Smooth muscle cell (in vitro differentiated cells): ENCODE results near the gene CTSL. TPM values are rescaled to one million over a fixed set of nuclear protein-coding genes. Genes with fewer than 3 reads are reported as not detected.
"Not testable (repeated sequence)": the region's sequence is repeated elsewhere in the genome, so short reads cannot be mapped to it uniquely, and the experiment has no call there.

Experiments used
- DNase-seq: peaks from one replicate; lab custom pipeline; 2025; ENCODE audit not compliant: unreplicated experiment; lab: John Stamatoyannopoulos, UW
- H2AFZ ChIP-seq: fragments of 200-600 bp; sonication (generic); 2 replicates; pipeline ENCODE4 v1.6.0; 2016; ENCODE audit warnings: antibody characterized with exemption, low read depth, mild to moderate bottlenecking
- H3F3A ChIP-seq: fragments of 200-600 bp; sonication (generic); 2 replicates; pipeline ENCODE4 v1.6.0; 2017; ENCODE audit warnings: antibody characterized with exemption, low read depth
- H3K27ac ChIP-seq: fragments of 200-600 bp; sonication (generic); 2 replicates; pipeline ENCODE4 v1.5.1; 2016; ENCODE audit warnings: low read depth, mild to moderate bottlenecking
- H3K27me3 ChIP-seq: fragments of 200-600 bp; sonication (generic); 2 replicates; pipeline ENCODE4 v1.6.1; 2016; ENCODE audit warnings: low read depth, mild to moderate bottlenecking
- H3K36me3 ChIP-seq: fragments of 200-600 bp; sonication (generic); 2 replicates; pipeline ENCODE4 v1.5.1; 2016; ENCODE audit warnings: low read depth
- H3K4me1 ChIP-seq: fragments of 200-600 bp; sonication (generic); 2 replicates; pipeline ENCODE4 v1.5.1; 2016; ENCODE audit warnings: low read depth
- H3K4me2 ChIP-seq: fragments of 200-600 bp; sonication (generic); 2 replicates; pipeline ENCODE4 v1.6.0; 2016; ENCODE audit warnings: mild to moderate bottlenecking
- H3K4me3 ChIP-seq: fragments of 200-600 bp; sonication (generic); 2 replicates; pipeline ENCODE4 v1.5.1; 2016; ENCODE audit warnings: mild to moderate bottlenecking
- H3K79me2 ChIP-seq: fragments of 200-600 bp; sonication (generic); 2 replicates; pipeline ENCODE4 v1.6.0; 2016; ENCODE audit warnings: low read depth, mild to moderate bottlenecking
- H3K9ac ChIP-seq: fragments of 200-600 bp; sonication (generic); 2 replicates; pipeline ENCODE4 v1.6.0; 2016; ENCODE audit warnings: low read depth
- H3K9me3 ChIP-seq: fragments of 200-600 bp; sonication (generic); replicated peaks from 2 replicates; pipeline ENCODE4 v1.5.1; 2016; ENCODE audit warnings: low read depth
- H4K20me1 ChIP-seq: fragments of 200-600 bp; sonication (generic); 2 replicates; pipeline ENCODE4 v1.6.0; 2016; ENCODE audit warnings: low read depth
- WGBS: methylation state at CpG from one replicate; pipeline ENCODE4 v1.1.7; 2016; ENCODE audit warnings: low lambda C conversion rate; 5-methylcytosine and 5-hydroxymethylcytosine counted together
- polyA plus RNA-seq: library from polyadenylated mRNA; unstranded; fragments of >200 nt; fragmentation: Nextera tagmentation; extraction: Ambion mirVana; gene quantifications from 2 replicates; pipeline ENCODE4 v1.2.1, GENCODE V29; 2016
- total RNA-seq: library from RNA; depleted of rRNA; stranded (reverse); fragments of >200 nt; gene quantifications from 2 replicates; pipeline ENCODE4 v1.2.3, GENCODE V29; 2014
- TF ChIP-seq, protein P1 (sequence below): fragments of 200-600 bp; sonication (generic); IDR thresholded peaks from 2 replicates; pipeline ENCODE4 v1.5.1; 2017; ENCODE audit warnings: borderline replicate concordance, mild to moderate bottlenecking, antibody characterized with exemption; ENCODE audit not compliant: insufficient read depth, poor library complexity, severe bottlenecking

Gene CTSL
- total and polyA plus RNA-seq, 2 experiments from 2014 or later, result 144 to 174 TPM

DNA sequence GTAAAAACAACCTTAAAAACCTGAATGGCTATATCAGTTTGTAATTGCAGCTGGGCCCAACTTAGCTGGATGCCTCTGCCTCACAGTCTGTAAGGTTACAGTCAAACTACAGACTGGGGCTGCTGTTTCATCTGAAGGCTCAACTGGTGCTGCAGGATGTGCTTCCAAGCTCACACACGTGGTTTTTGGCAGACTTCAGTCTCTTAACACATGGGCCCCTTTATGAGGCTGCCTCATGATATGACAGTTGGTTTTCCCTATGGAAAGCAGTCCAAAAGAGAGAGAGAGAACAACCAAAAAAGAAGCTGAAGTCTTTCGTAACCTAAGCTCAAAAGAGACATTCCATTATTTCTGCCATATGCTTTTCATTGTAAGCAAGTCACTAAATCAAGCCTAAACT, 27.4 kb downstream of the CTSL start:
- no peaks in the 10 kb centered on the region for H4K20me1 ChIP-seq
- no peak overlapping the region for H3K4me3 ChIP-seq
- no peak overlapping the region for H3K4me2 ChIP-seq
- H3K4me1 ChIP-seq, result no peaks in the 10 kb centered on the region
- H3F3A ChIP-seq, result no peaks in the 10 kb centered on the region
- TF ChIP-seq, protein P1, sequence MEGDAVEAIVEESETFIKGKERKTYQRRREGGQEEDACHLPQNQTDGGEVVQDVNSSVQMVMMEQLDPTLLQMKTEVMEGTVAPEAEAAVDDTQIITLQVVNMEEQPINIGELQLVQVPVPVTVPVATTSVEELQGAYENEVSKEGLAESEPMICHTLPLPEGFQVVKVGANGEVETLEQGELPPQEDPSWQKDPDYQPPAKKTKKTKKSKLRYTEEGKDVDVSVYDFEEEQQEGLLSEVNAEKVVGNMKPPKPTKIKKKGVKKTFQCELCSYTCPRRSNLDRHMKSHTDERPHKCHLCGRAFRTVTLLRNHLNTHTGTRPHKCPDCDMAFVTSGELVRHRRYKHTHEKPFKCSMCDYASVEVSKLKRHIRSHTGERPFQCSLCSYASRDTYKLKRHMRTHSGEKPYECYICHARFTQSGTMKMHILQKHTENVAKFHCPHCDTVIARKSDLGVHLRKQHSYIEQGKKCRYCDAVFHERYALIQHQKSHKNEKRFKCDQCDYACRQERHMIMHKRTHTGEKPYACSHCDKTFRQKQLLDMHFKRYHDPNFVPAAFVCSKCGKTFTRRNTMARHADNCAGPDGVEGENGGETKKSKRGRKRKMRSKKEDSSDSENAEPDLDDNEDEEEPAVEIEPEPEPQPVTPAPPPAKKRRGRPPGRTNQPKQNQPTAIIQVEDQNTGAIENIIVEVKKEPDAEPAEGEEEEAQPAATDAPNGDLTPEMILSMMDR, result no peak
- H2AFZ ChIP-seq, result no peak overlapping the region
- no peaks in the 10 kb centered on the region for H3K9me3 ChIP-seq
- no peak for DNase-seq
- no peak overlapping the region for H3K27ac ChIP-seq
- H3K9ac ChIP-seq, result no peak overlapping the region
- no peaks in the 10 kb centered on the region for H3K79me2 ChIP-seq
- no peaks in the 10 kb centered on the region for H3K27me3 ChIP-seq
- WGBS, result 73% methylated on average over 2 of the region's 2 CpGs
- H3K36me3 ChIP-seq, result no peaks in the 10 kb centered on the region

DNA sequence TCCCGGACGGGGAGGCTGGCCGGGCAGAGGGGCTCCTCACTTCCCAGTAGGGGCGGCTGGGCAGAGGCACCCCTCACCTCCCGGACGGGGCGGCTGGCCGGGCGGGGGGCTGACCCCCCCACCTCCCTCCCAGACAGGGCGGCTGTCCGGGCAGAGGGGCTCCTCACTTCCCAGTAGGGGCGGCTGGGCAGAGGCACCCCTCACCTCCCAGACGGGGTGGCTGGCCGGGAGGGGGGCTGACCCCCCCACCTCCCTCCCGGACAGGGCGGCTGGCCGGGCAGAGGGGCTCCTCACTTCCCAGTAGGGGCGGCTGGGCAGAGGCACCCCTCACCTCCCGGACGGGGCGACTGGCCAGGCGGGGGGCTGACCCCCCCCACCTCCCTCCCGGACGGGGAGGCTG, 32.4 kb downstream of the CTSL start:
- H3K27me3 ChIP-seq, H3K9me3 ChIP-seq, DNase-seq, H3K27ac ChIP-seq, H3K9ac ChIP-seq, H3K36me3 ChIP-seq, H3K79me2 ChIP-seq, H3K4me1 ChIP-seq, H3K4me2 ChIP-seq, H2AFZ ChIP-seq, H4K20me1 ChIP-seq, H3F3A ChIP-seq, H3K4me3 ChIP-seq: not testable (repeated sequence)
- no CpG with 5 or more reads among the region's 24 CpGs for WGBS

DNA sequence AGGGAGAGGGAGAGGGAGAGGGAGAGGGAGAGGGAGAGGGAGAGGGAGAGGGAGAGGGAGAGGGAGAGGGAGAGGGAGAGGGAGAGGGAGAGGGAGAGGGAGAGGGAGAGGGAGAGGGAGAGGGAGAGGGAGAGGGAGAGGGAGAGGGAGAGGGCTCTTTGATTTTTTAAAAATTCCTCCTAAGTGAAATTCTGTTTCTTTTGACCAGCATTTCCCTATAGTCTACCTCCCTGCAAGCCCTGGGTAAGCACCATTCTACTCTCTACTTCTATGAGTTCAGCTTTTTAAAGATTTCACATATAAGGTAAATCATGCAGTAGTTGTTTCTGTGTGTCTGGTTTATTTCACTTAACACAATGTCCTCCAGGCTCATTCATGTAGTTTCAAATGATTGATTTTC, 34.1 kb downstream of the CTSL start:
- H3F3A ChIP-seq, H3K4me2 ChIP-seq, H4K20me1 ChIP-seq, H3K9ac ChIP-seq, H2AFZ ChIP-seq, H3K4me1 ChIP-seq, H3K27me3 ChIP-seq, H3K79me2 ChIP-seq, H3K27ac ChIP-seq, H3K4me3 ChIP-seq, H3K36me3 ChIP-seq, H3K9me3 ChIP-seq, DNase-seq: not testable (repeated sequence)

DNA sequence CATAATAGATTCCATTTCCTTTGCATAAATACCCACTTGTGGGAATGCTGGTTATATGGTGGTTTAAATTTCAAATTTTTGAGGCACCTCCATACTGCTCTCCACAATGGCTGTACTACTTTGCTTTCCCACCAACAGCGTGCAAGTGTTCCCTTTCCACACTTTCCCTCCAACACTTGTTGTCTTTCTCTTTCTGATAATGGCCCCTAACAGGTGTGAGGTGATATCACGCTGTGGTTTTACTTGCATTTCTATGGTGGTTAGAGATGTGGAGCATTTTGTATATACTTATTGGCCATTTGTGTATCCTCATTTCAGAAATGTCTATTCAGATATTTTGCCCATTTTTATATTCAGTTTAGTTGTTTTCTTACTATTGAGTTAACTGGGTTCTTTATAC, 34.6 kb downstream of the CTSL start:
- Histone ChIP-seq H3K27me3 (no peaks in the 10 kb centered on the region), H2AFZ (no peak overlapping the region), H4K20me1 (no peaks in the 10 kb centered on the region), H3K9ac (no peak overlapping the region), H3F3A (no peaks in the 10 kb centered on the region), H3K36me3 (no peaks in the 10 kb centered on the region), H3K79me2 (no peaks in the 10 kb centered on the region), H3K9me3 (no peaks in the 10 kb centered on the region), H3K4me2 (no peak overlapping the region), H3K4me3 (no peak overlapping the region), H3K27ac (no peak overlapping the region), H3K4me1 (peaks cover 7% of the 10 kb centered on the region)
- no peak for DNase-seq
- WGBS, result 97% methylated on average over 2 of the region's 2 CpGs
- TF ChIP-seq, protein P1, result no peak

DNA sequence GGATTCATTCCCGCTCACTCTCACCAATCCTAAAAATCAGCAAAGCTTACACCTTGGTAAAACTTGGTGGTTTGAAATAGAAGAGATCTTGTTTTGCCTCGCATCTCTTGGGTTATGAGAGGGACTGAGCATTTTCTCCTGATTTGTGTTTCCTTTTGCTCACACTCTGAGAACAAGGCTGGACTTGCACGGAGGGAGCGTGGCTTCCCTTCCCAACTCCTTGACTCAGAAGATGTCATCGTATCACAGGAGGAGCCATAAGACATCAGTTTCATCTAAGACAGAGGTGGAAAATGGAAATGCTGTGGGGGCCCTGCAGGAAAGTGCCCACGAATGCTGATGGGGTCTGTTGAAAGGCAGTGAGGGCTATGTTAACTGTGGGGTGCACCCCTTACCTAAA, 37.4 kb downstream of the CTSL start:
- H3K36me3 ChIP-seq, result no peaks in the 10 kb centered on the region
- 82% methylated on average over 6 of the region's 6 CpGs for WGBS
- H3K27ac ChIP-seq, result no peak overlapping the region
- no peaks in the 10 kb centered on the region for H3K27me3 ChIP-seq
- H2AFZ ChIP-seq, result no peak overlapping the region
- H3K79me2 ChIP-seq, result no peaks in the 10 kb centered on the region
- TF ChIP-seq, protein P1, result no peak
- no peaks in the 10 kb centered on the region for H3K9me3 ChIP-seq
- DNase-seq, result no peak
- H3K4me3 ChIP-seq, result no peak overlapping the region
- no peaks in the 10 kb centered on the region for H3F3A ChIP-seq
- H3K4me1 ChIP-seq, result peaks cover 12% of the 10 kb centered on the region
- no peak overlapping the region for H3K4me2 ChIP-seq
- no peaks in the 10 kb centered on the region for H4K20me1 ChIP-seq
- H3K9ac ChIP-seq, result no peak overlapping the region
